Progenitor cell of endocrine pancreas (in vitro differentiated cells): ENCODE measurements around the gene ME3. TPM values are rescaled to one million over a fixed set of nuclear protein-coding genes. Genes with fewer than 3 reads are reported as not detected.

Source experiments
- DNase-seq: peaks from one replicate; pipeline ENCODE4 v3.0.0; 2021; ENCODE audit warnings: low spot score; ENCODE audit not compliant: unreplicated experiment
- H3K27ac Mint-ChIP-seq: 2 replicates; pipeline ENCODE4 v1.8.0; 2021; ENCODE audit warnings: mild to moderate bottlenecking, moderate library complexity, mixed read lengths
- H3K27me3 Mint-ChIP-seq: 2 replicates; pipeline ENCODE4 v1.8.0; 2021; ENCODE audit warnings: mixed read lengths
- H3K36me3 Mint-ChIP-seq: 2 replicates; pipeline ENCODE4 v1.8.0; 2022; ENCODE audit warnings: mixed read lengths; ENCODE audit not compliant: insufficient read depth
- H3K4me1 Mint-ChIP-seq: 2 replicates; pipeline ENCODE4 v1.8.0; 2021; ENCODE audit warnings: low read depth, mixed read lengths
- H3K4me3 Mint-ChIP-seq: 2 replicates; pipeline ENCODE4 v1.8.0; 2021; ENCODE audit warnings: low read depth, mild to moderate bottlenecking, moderate library complexity, mixed read lengths
- H3K9me3 Mint-ChIP-seq: 2 replicates; pipeline ENCODE4 v1.8.0; 2021; ENCODE audit warnings: low read depth, mixed read lengths
- total RNA-seq: library from RNA; stranded (reverse); gene quantifications from 2 replicates; pipeline ENCODE4 v1.2.1, GENCODE V29; 2021
- TF ChIP-seq, protein P1 (sequence below): fragments of 200-600 bp; sonication (generic); IDR thresholded peaks from one replicate; pipeline ENCODE4 v1.5.0; 2021; ENCODE audit warnings: antibody characterized with exemption, mild to moderate bottlenecking; ENCODE audit not compliant: unreplicated experiment

Gene ME3
- total RNA-seq, 1 donor from 2014 or later: 8.6 TPM

DNA sequence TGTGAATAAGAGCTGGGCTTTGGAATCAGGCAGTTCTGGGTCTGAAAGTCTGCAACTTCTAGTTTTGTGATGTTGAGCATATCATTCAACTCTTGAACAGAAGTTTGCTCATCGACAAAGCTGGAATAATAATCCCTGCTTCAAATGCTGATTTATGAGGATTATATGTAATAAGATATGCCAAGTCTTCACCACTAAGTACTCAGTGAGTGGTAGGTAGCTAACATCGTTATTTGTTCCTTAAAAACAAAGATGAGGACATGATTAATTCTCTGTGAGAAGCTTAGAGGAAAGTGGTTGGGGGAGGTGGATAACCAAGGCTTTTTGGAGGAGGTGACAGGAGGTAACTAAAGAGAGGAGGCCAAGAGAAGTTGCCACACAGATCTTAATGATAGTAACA, 96.5 kb downstream of the ME3 start:
- H3K27me3 Mint-ChIP-seq: no peaks in the 10 kb centered on the region
- H3K4me3 Mint-ChIP-seq: no peak overlapping the region
- peaks cover 17% of the 10 kb centered on the region for H3K4me1 Mint-ChIP-seq
- no peaks in the 10 kb centered on the region for H3K9me3 Mint-ChIP-seq
- DNase-seq: no peak
- H3K36me3 Mint-ChIP-seq: no peaks in the 10 kb centered on the region
- TF ChIP-seq, protein P1, sequence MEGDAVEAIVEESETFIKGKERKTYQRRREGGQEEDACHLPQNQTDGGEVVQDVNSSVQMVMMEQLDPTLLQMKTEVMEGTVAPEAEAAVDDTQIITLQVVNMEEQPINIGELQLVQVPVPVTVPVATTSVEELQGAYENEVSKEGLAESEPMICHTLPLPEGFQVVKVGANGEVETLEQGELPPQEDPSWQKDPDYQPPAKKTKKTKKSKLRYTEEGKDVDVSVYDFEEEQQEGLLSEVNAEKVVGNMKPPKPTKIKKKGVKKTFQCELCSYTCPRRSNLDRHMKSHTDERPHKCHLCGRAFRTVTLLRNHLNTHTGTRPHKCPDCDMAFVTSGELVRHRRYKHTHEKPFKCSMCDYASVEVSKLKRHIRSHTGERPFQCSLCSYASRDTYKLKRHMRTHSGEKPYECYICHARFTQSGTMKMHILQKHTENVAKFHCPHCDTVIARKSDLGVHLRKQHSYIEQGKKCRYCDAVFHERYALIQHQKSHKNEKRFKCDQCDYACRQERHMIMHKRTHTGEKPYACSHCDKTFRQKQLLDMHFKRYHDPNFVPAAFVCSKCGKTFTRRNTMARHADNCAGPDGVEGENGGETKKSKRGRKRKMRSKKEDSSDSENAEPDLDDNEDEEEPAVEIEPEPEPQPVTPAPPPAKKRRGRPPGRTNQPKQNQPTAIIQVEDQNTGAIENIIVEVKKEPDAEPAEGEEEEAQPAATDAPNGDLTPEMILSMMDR: no peak
- no peak overlapping the region for H3K27ac Mint-ChIP-seq

DNA sequence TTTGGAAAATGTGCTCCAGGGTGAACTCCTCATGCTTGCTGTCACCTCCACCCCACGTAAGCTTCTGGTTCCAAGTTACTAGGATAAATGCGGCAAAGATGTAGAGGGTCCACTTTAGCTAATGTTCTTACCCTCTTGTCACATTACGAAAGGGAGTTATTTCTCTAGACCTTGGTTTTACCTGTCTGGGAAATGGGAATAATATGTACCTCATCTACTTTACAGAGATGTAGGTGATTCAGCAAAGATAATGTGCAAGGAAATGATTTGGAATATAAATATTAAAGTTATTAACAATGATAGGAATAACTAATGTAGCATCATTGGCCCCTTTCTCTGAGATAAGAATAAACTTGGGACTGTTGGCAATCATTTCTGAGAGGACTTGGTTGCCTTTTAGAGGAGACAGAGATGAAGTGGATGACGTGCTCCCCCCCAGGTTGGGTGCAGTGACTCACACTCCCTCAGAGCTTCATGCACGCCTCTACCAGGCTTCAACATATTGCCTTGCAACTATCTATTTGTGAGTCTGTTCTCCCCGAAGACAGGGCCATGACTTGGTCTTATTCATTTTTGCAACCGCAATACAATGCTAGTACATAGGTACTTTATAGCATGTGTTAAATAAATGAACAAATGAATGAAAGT, 97.1 kb downstream of the ME3 start:
- Mint-ChIP-seq H3K36me3 (no peaks in the 10 kb centered on the region), H3K4me1 (peaks cover 12% of the 10 kb centered on the region), H3K4me3 (no peak overlapping the region), H3K27me3 (no peaks in the 10 kb centered on the region), H3K27ac (no peak overlapping the region), H3K9me3 (no peaks in the 10 kb centered on the region)
- no peak for DNase-seq
- TF ChIP-seq, protein P1: no peak

DNA sequence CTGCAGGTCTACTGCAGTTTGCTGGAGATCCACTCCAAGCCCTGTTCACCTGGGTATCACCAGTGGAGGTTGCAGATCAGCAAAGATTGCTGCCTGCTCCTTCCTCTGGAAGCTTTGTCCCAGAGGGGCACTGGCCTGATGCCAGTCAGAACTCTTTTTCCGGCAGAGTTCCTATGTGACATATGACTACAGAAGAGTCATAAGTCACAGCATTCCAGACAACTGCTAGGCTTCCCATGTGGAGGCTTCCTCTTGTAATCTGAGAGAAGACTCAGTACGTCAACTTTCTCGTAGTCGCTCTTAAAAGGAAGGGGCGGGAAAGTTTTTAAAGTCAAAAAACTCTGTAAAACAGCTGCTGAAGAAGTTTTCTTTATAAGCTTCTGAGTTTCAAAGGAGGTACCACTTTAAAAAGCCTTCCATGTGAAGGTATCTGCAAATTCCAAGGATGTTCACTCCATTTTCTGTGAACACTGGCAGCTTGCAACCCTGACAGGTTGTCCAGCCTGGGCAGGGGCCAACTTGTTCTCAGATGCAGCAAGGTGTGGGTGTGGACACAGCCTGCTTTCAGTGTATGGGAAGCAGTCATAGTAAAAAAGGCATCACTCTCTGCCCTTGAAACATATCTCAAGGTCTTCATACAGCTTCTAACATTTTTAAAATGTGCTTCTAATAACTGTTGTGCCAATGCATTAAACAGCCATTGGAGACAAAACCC, 97.8 kb downstream of the ME3 start:
- peaks cover 9% of the 10 kb centered on the region for H3K4me1 Mint-ChIP-seq
- no peak overlapping the region for H3K27ac Mint-ChIP-seq
- TF ChIP-seq, protein P1: no peak
- DNase-seq: no peak
- no peaks in the 10 kb centered on the region for H3K36me3 Mint-ChIP-seq
- H3K4me3 Mint-ChIP-seq: no peak overlapping the region
- no peaks in the 10 kb centered on the region for H3K9me3 Mint-ChIP-seq
- no peaks in the 10 kb centered on the region for H3K27me3 Mint-ChIP-seq

DNA sequence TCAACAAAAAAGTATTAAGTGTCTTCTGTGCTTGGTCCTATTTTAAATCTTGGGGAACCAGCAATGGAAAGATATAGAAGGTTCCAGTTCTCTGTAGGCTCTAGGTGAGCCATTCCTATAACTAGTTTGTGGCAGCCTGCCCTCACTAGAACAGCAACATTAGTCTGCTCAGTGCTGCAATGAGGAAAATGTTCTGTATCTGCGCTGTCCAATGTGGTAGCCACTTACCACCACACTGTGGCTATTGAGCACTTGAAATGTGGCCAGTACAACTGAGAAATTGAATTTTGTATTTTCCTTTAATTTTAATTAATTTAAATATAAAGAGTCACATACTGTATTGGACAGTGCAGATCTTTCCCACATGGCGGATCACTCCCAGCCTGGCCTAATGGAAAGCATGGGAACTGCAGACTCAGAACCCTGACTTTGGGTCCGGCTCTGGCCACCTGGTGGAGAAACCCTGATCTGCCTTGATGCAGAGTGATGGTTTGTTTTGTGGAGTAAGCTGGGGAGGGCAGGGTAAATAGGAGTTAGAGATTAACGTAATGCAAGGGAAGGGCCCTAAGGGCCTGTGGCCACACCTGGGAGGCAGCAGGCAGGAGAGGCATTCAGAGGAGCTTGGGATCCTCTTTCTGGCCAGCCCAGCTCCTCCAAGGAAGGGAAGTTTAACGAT, 101.0 kb downstream of the ME3 start:
- Mint-ChIP-seq H3K4me3 (no peak overlapping the region), H3K27ac (peak overlapping the region; percentile 83)

DNA sequence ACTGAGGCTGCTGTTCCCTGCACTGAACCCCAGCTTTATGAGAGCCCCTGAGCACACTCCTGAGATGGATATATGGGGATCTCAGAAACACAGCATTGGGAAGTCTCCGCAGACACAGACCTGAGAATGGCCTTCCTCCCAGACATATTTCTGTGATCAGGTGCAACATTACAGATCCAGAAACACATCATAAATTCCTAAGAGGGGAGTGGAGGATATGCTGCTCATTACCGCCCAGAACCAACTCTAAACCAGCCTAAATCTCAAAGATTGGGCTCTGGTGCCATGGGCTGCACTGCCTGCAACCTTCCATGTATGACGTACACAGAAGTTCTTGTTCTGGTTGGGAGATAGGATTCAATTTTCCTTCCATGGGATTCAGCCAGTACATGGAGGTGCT, 102.0 kb downstream of the ME3 start:
- Mint-ChIP-seq H3K27ac (no peak overlapping the region), H3K4me1 (peaks cover 9% of the 10 kb centered on the region), H3K36me3 (no peaks in the 10 kb centered on the region), H3K9me3 (no peaks in the 10 kb centered on the region), H3K4me3 (no peak overlapping the region), H3K27me3 (peaks cover 2% of the 10 kb centered on the region)
- TF ChIP-seq, protein P1: no peak
- DNase-seq: no peak

More for the DNA sequence above, 101.0 kb downstream of the ME3 start:
- Mint-ChIP-seq H3K9me3 (no peaks in the 10 kb centered on the region), H3K36me3 (no peaks in the 10 kb centered on the region), H3K27me3 (peaks cover 2% of the 10 kb centered on the region), H3K4me1 (peaks cover 9% of the 10 kb centered on the region)
- DNase-seq: peak; percentile 17
- TF ChIP-seq, protein P1: peak; percentile 75
